ENCODE data around the gene GLT6D1. TPM values are rescaled to one million over a fixed set of nuclear protein-coding genes. Genes with fewer than 3 reads are reported as not detected.

Gene GLT6D1
- total RNA-seq, 2 experiments from 2014 or later = not detected

DNA sequence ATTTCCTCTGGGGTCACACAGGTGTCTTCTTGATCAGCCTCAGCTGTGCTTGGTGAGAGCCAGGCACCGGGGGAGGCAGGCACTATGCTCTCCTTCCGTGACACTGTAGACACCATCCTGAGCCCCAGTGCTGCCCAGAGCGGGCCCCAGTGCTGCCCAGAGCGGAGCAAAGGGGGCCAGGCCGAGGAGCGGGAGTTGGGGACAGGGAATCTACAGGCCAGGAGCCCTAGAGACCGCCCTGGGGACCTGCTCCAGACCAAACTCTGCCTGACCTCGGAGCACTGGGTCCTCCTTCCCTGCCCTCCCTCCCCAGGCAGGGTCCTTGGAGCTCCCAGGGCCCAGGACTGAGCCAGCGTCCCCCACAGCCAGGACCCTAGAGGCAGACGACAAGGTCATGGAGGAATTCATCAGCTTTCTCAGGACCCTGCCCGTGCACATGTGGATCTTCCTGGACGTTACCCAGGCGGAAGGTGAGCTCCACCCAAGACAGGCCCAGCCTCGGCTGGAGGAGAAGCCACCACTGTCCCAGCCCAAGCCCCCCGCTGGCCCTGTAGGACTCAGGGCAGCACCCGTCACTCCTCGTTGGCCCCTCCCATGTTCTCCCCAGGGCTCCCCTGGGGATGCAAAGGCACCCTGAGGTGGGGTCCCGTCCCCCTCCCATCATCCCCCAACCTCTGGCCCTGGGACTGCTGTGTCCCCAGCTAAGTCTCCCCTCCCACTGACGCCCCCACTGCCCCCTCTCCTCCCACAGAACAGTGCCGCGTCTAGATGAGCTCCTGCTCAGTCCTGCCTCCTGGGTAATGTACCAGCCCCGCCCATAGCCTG, 47.6 kb downstream of the GLT6D1 start:
- intact Hi-C loops (cut with micrococcal nuclease; ENCODE audit: unreplicated experiment) = no loop called here
- Histone ChIP-seq H3K9me3 (ENCODE audit: low read length) (no peaks in the 10 kb centered on the region), H3K4me3 (ENCODE audit: low read depth, low read length, poor library complexity, severe bottlenecking) (no peak overlapping the region), H3K27ac (ENCODE audit: low read depth, low read length, poor library complexity, severe bottlenecking) (no peak overlapping the region), H3K79me2 (ENCODE audit: insufficient read depth, low read depth, low read length) (no peaks in the 10 kb centered on the region), H3K36me3 (ENCODE audit: insufficient read depth, low read length) (no peaks in the 10 kb centered on the region), H2AFZ (ENCODE audit: low read length) (no peak overlapping the region), H3K4me2 (ENCODE audit: low read length) (no peak overlapping the region), H4K20me1 (ENCODE audit: insufficient read depth, low read length) (no peaks in the 10 kb centered on the region), H3K4me1 (ENCODE audit: insufficient read depth, low read length, poor library complexity, severe bottlenecking) (no peaks in the 10 kb centered on the region), H3K9me2 (ENCODE audit: insufficient read depth, low read length) (no peaks in the 10 kb centered on the region)
- ChIA-PET CTCF (ENCODE audit: unreplicated experiment) (no interaction called here), POLR2A (no interaction called here)
- TF ChIP-seq, protein P1, sequence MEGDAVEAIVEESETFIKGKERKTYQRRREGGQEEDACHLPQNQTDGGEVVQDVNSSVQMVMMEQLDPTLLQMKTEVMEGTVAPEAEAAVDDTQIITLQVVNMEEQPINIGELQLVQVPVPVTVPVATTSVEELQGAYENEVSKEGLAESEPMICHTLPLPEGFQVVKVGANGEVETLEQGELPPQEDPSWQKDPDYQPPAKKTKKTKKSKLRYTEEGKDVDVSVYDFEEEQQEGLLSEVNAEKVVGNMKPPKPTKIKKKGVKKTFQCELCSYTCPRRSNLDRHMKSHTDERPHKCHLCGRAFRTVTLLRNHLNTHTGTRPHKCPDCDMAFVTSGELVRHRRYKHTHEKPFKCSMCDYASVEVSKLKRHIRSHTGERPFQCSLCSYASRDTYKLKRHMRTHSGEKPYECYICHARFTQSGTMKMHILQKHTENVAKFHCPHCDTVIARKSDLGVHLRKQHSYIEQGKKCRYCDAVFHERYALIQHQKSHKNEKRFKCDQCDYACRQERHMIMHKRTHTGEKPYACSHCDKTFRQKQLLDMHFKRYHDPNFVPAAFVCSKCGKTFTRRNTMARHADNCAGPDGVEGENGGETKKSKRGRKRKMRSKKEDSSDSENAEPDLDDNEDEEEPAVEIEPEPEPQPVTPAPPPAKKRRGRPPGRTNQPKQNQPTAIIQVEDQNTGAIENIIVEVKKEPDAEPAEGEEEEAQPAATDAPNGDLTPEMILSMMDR (conservative IDR thresholded peaks at IDR 0.05; ENCODE audit: low read length) = no peak
- TF ChIP-seq EZH2phosphoT487 (IDR thresholded peaks at IDR 0.05; ENCODE audit: borderline replicate concordance, low read depth, low read length) = no peak
- DNase-seq (ENCODE audit: low spot score) = no peak
- BruUV-seq (replicated peaks) = no TSS peak

DNA sequence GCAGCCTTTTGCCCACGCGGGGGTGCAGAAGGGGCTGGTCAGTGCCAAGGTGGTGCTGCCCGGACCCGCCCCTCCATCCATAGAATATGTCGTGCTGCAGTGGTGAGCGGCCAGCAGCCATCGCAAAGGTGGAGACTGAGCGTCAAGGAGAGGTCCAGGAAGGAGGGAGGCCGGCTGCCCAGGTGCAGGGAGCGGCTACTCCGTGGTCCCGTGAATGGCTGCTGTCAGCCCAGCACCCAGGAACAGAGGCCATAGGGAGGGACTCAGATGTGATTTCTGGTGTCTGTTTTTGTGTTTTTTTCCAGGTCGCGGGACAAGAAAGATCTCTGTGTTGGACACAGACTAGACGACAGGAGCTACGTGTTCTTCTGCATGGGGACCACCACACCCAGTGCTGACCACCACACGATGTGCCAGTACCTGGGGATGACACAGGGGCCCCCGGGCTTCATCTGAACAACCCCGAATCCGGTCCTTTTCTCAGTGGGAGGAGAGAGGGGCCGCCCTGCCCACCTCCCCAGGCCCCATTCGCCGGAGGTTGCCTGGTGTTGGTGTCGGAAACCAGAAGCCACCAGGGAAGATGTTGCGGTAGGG, 48.8 kb downstream of the GLT6D1 start:
- no peaks in the 10 kb centered on the region for H3K4me1 ChIP-seq (ENCODE audit: insufficient read depth, low read length, poor library complexity, severe bottlenecking)
- H3K9me2 ChIP-seq (ENCODE audit: insufficient read depth, low read length) = no peaks in the 10 kb centered on the region
- no peaks in the 10 kb centered on the region for H3K79me2 ChIP-seq (ENCODE audit: insufficient read depth, low read depth, low read length)
- no peak overlapping the region for H3K4me2 ChIP-seq (ENCODE audit: low read length)
- intact Hi-C loops (cut with micrococcal nuclease; ENCODE audit: unreplicated experiment) = no loop called here
- POLR2A ChIA-PET = no interaction called here
- H4K20me1 ChIP-seq (ENCODE audit: insufficient read depth, low read length) = no peaks in the 10 kb centered on the region
- no peak for TF ChIP-seq EZH2phosphoT487 (IDR thresholded peaks at IDR 0.05; ENCODE audit: borderline replicate concordance, low read depth, low read length)
- TF ChIP-seq, protein P1 (conservative IDR thresholded peaks at IDR 0.05; ENCODE audit: low read length) = no peak
- no peak for DNase-seq (ENCODE audit: low spot score)
- no peak overlapping the region for H2AFZ ChIP-seq (ENCODE audit: low read length)
- no peaks in the 10 kb centered on the region for H3K9me3 ChIP-seq (ENCODE audit: low read length)
- CTCF ChIA-PET (ENCODE audit: unreplicated experiment) = no interaction called here
- H3K4me3 ChIP-seq (ENCODE audit: low read depth, low read length, poor library complexity, severe bottlenecking) = no peak overlapping the region
- no TSS peak for BruUV-seq (replicated peaks)
- H3K36me3 ChIP-seq (ENCODE audit: insufficient read depth, low read length) = no peaks in the 10 kb centered on the region
- no peak overlapping the region for H3K27ac ChIP-seq (ENCODE audit: low read depth, low read length, poor library complexity, severe bottlenecking)

All from OCI-LY7 (cell line).